Immature natural killer cell (primary cell): ENCODE data around the gene NGF. TPM values are rescaled to one million over a fixed set of nuclear protein-coding genes. Genes with fewer than 3 reads are reported as not detected.

Experiments
- DNase-seq, 3 donors: peaks; one replicate each; pipeline ENCODE4 v3.0.0; 2022; ENCODE audit warnings: mixed read lengths in 1 of 3
- H3K27ac Mint-ChIP-seq, 6 donors: one replicate each; pipeline ENCODE4 v1.8.0; 2020; ENCODE audit warnings: mixed read lengths in 6 of 6, mild to moderate bottlenecking in 5 of 6, inconsistent platforms in 4 of 6, moderate library complexity in 3 of 6
- H3K27me3 Mint-ChIP-seq, 3 donors: one replicate each; pipeline ENCODE4 v1.8.0; 2020 to 2021; ENCODE audit warnings: low read depth in 3 of 3, mild to moderate bottlenecking in 3 of 3, mixed read lengths in 3 of 3, moderate library complexity in 3 of 3, inconsistent platforms in 1 of 3
- H3K36me3 Mint-ChIP-seq, 3 donors: one replicate each; pipeline ENCODE4 v1.8.0; 2020; ENCODE audit warnings: mixed read lengths in 3 of 3, inconsistent platforms in 2 of 3, mild to moderate bottlenecking in 2 of 3
- H3K4me1 Mint-ChIP-seq, 2 donors: one replicate each; pipeline ENCODE4 v1.8.0; 2020; ENCODE audit warnings: inconsistent platforms in 2 of 2, mild to moderate bottlenecking in 2 of 2, mixed read lengths in 2 of 2, moderate library complexity in 1 of 2
- H3K4me3 Mint-ChIP-seq, 5 donors: one replicate each; pipeline ENCODE4 v1.8.0; 2020; ENCODE audit warnings: mild to moderate bottlenecking in 5 of 5, mixed read lengths in 5 of 5, inconsistent platforms in 3 of 5, moderate library complexity in 3 of 5
- H3K9me3 Mint-ChIP-seq, 6 donors: one replicate each; pipeline ENCODE4 v1.8.0; 2020; ENCODE audit warnings: mild to moderate bottlenecking in 6 of 6, mixed read lengths in 6 of 6, inconsistent platforms in 4 of 6, moderate library complexity in 3 of 6
- polyA plus RNA-seq, 3 donors: library from polyadenylated mRNA; unstranded; fragments of 300-500 nt; fragmentation: Illumina TruSeq; gene quantifications; one replicate each; pipeline ENCODE4 v1.2.3, GENCODE V29; 2021

NGF gene
- polyA plus RNA-seq, 3 donors from 2014 or later: not detected

- H3K4me1 Mint-ChIP-seq: no peaks in the 10 kb centered on the region
- no peak for DNase-seq
- H3K4me3 Mint-ChIP-seq: no peak overlapping the region
- peaks cover 0 to 5% (median 0%) of the 10 kb centered on the region in 6 donors for H3K9me3 Mint-ChIP-seq
- no peak overlapping the region for H3K27ac Mint-ChIP-seq
- H3K36me3 Mint-ChIP-seq: no peaks in the 10 kb centered on the region
- peaks cover 4 to 6% (median 4%) of the 10 kb centered on the region in 3 donors for H3K27me3 Mint-ChIP-seq
These were observed 17.0 kb upstream of the NGF start for GRCh38 chr1:115355069-115355468.

- H3K36me3 Mint-ChIP-seq: no peaks in the 10 kb centered on the region
- no peak for DNase-seq
- H3K27ac Mint-ChIP-seq: no peak overlapping the region
- H3K9me3 Mint-ChIP-seq: peaks cover 0 to 2% (median 0%) of the 10 kb centered on the region in 6 donors
- H3K27me3 Mint-ChIP-seq: peaks cover 4 to 6% (median 5%) of the 10 kb centered on the region in 3 donors
- no peak overlapping the region for H3K4me3 Mint-ChIP-seq
- H3K4me1 Mint-ChIP-seq: no peaks in the 10 kb centered on the region
These were observed 13.1 kb upstream of the NGF start for GRCh38 chr1:115351143-115351542.

- Mint-ChIP-seq H3K27me3 (peaks cover 2 to 4% (median 2%) of the 10 kb centered on the region in 3 donors), H3K36me3 (no peaks in the 10 kb centered on the region), H3K27ac (no peak overlapping the region), H3K9me3 (peaks cover 0 to 3% (median 0%) of the 10 kb centered on the region in 6 donors), H3K4me3 (no peak overlapping the region), H3K4me1 (no peaks in the 10 kb centered on the region)
- DNase-seq: no peak
These were observed 10.6 kb upstream of the NGF start for GRCh38 chr1:115348636-115349035.

GRCh38 chr1:115347282-115347681 lies 9.2 kb upstream of the NGF start:
- H3K36me3 Mint-ChIP-seq: no peaks in the 10 kb centered on the region
- no peak overlapping the region for H3K27ac Mint-ChIP-seq
- peaks cover 0 to 4% (median 2%) of the 10 kb centered on the region in 3 donors for H3K27me3 Mint-ChIP-seq
- no peak overlapping the region for H3K4me3 Mint-ChIP-seq
- DNase-seq: no peak
- peaks cover 0 to 1% (median 0%) of the 10 kb centered on the region in 6 donors for H3K9me3 Mint-ChIP-seq
- H3K4me1 Mint-ChIP-seq: no peaks in the 10 kb centered on the region

GRCh38 chr1:115343200-115343737 lies 5.2 kb upstream of the NGF start:
- peaks cover 0 to 6% (median 4%) of the 10 kb centered on the region in 3 donors for H3K27me3 Mint-ChIP-seq
- peaks cover 0 to 4% (median 0%) of the 10 kb centered on the region in 6 donors for H3K9me3 Mint-ChIP-seq
- no peaks in the 10 kb centered on the region for H3K4me1 Mint-ChIP-seq
- no peaks in the 10 kb centered on the region for H3K36me3 Mint-ChIP-seq
- no peak for DNase-seq
- H3K4me3 Mint-ChIP-seq: no peak overlapping the region
- no peak overlapping the region for H3K27ac Mint-ChIP-seq

GRCh38 chr1:115341948-115342347 lies 3.9 kb upstream of the NGF start:
- peaks cover 0 to 5% (median 4%) of the 10 kb centered on the region in 3 donors for H3K27me3 Mint-ChIP-seq
- no peak overlapping the region for H3K27ac Mint-ChIP-seq
- H3K9me3 Mint-ChIP-seq: peaks cover 0 to 4% (median 0%) of the 10 kb centered on the region in 6 donors
- no peak for DNase-seq
- no peaks in the 10 kb centered on the region for H3K4me1 Mint-ChIP-seq
- H3K4me3 Mint-ChIP-seq: no peak overlapping the region
- H3K36me3 Mint-ChIP-seq: no peaks in the 10 kb centered on the region

- Mint-ChIP-seq H3K27ac (no peak overlapping the region), H3K27me3 (peaks cover 0 to 9% (median 8%) of the 10 kb centered on the region in 3 donors), H3K4me1 (no peaks in the 10 kb centered on the region), H3K9me3 (peaks cover 0 to 4% (median 0%) of the 10 kb centered on the region in 6 donors), H3K36me3 (no peaks in the 10 kb centered on the region), H3K4me3 (no peak overlapping the region)
- no peak for DNase-seq
These were observed 2.8 kb upstream of the NGF start for GRCh38 chr1:115340879-115341278.

GRCh38 chr1:115338457-115338820 lies 390 bp upstream of the NGF start:
- peaks cover 2 to 10% (median 9%) of the 10 kb centered on the region in 3 donors for H3K27me3 Mint-ChIP-seq
- no peaks in the 10 kb centered on the region for H3K4me1 Mint-ChIP-seq
- no peak overlapping the region for H3K4me3 Mint-ChIP-seq
- no peak for DNase-seq
- H3K9me3 Mint-ChIP-seq: peaks cover 0 to 3% (median 0%) of the 10 kb centered on the region in 6 donors
- H3K27ac Mint-ChIP-seq: no peak overlapping the region
- no peaks in the 10 kb centered on the region for H3K36me3 Mint-ChIP-seq

GRCh38 chr1:115337276-115337632 lies 795 bp downstream of the NGF start:
- H3K4me3 Mint-ChIP-seq: no peak overlapping the region
- H3K36me3 Mint-ChIP-seq: no peaks in the 10 kb centered on the region
- H3K27me3 Mint-ChIP-seq: peaks cover 2 to 10% (median 9%) of the 10 kb centered on the region in 3 donors
- no peak for DNase-seq
- H3K9me3 Mint-ChIP-seq: peaks cover 0 to 3% (median 0%) of the 10 kb centered on the region in 6 donors
- no peak overlapping the region for H3K27ac Mint-ChIP-seq
- no peaks in the 10 kb centered on the region for H3K4me1 Mint-ChIP-seq

GRCh38 chr1:115336741-115337140 lies 1.3 kb downstream of the NGF start:
- no peak for DNase-seq
- no peaks in the 10 kb centered on the region for H3K4me1 Mint-ChIP-seq
- no peak overlapping the region for H3K4me3 Mint-ChIP-seq
- H3K9me3 Mint-ChIP-seq: peaks cover 0 to 3% (median 0%) of the 10 kb centered on the region in 6 donors
- no peak overlapping the region for H3K27ac Mint-ChIP-seq
- no peaks in the 10 kb centered on the region for H3K36me3 Mint-ChIP-seq
- peaks cover 2 to 10% (median 9%) of the 10 kb centered on the region in 3 donors for H3K27me3 Mint-ChIP-seq

- Mint-ChIP-seq H3K36me3 (no peaks in the 10 kb centered on the region), H3K27ac (no peak overlapping the region), H3K4me1 (no peaks in the 10 kb centered on the region), H3K27me3 (peaks cover 2 to 10% (median 8%) of the 10 kb centered on the region in 3 donors), H3K9me3 (peaks cover 0 to 2% (median 0%) of the 10 kb centered on the region in 6 donors), H3K4me3 (no peak overlapping the region)
- no peak for DNase-seq
These were observed 5.0 kb downstream of the NGF start for GRCh38 chr1:115332813-115333608.

GRCh38 chr1:115331558-115332331 lies 6.3 kb downstream of the NGF start:
- H3K27ac Mint-ChIP-seq: no peak overlapping the region
- peaks cover 0 to 2% (median 0%) of the 10 kb centered on the region in 6 donors for H3K9me3 Mint-ChIP-seq
- H3K27me3 Mint-ChIP-seq: peaks cover 2 to 13% (median 7%) of the 10 kb centered on the region in 3 donors
- no peak overlapping the region for H3K4me3 Mint-ChIP-seq
- H3K36me3 Mint-ChIP-seq: no peaks in the 10 kb centered on the region
- H3K4me1 Mint-ChIP-seq: no peaks in the 10 kb centered on the region
- no peak for DNase-seq

- H3K36me3 Mint-ChIP-seq: no peaks in the 10 kb centered on the region
- DNase-seq: no peak
- H3K27me3 Mint-ChIP-seq: peaks cover 3 to 8% (median 4%) of the 10 kb centered on the region in 3 donors
- H3K4me1 Mint-ChIP-seq: no peaks in the 10 kb centered on the region
- H3K27ac Mint-ChIP-seq: no peak overlapping the region
- H3K4me3 Mint-ChIP-seq: no peak overlapping the region
- peaks cover 0 to 2% (median 0%) of the 10 kb centered on the region in 6 donors for H3K9me3 Mint-ChIP-seq
These were observed 7.5 kb downstream of the NGF start for GRCh38 chr1:115330480-115331013.

GRCh38 chr1:115329965-115330364 lies 8.1 kb downstream of the NGF start:
- H3K36me3 Mint-ChIP-seq: no peaks in the 10 kb centered on the region
- H3K27me3 Mint-ChIP-seq: peaks cover 3 to 8% (median 4%) of the 10 kb centered on the region in 3 donors
- no peak overlapping the region for H3K4me3 Mint-ChIP-seq
- no peak overlapping the region for H3K27ac Mint-ChIP-seq
- no peaks in the 10 kb centered on the region for H3K4me1 Mint-ChIP-seq
- DNase-seq: no peak
- H3K9me3 Mint-ChIP-seq: peaks cover 0 to 2% (median 0%) of the 10 kb centered on the region in 6 donors
